COLO829 (cell line): Measurements from ENCODE around the gene BTBD1.
"Not testable (repeated sequence)": the region's sequence is repeated elsewhere in the genome, so short reads cannot be mapped to it uniquely, and the experiment has no call there.

Experiments used
- DNase-seq: peaks from one replicate; pipeline ENCODE4 v3.0.0; 2012; ENCODE audit warnings: low spot score

BTBD1 gene

GRCh38 chr15:83094583-83094982, 27.5 kb upstream of the BTBD1 start:
- no peak for DNase-seq

- DNase-seq, result no peak
Measured at GRCh38 chr15:83092309-83092976, 25.4 kb upstream of the BTBD1 start.

- not testable (repeated sequence) for DNase-seq
Measured at GRCh38 chr15:83091965-83092308, 24.9 kb upstream of the BTBD1 start.

GRCh38 chr15:83090465-83090864, 23.4 kb upstream of the BTBD1 start:
- DNase-seq, result no peak

DNA sequence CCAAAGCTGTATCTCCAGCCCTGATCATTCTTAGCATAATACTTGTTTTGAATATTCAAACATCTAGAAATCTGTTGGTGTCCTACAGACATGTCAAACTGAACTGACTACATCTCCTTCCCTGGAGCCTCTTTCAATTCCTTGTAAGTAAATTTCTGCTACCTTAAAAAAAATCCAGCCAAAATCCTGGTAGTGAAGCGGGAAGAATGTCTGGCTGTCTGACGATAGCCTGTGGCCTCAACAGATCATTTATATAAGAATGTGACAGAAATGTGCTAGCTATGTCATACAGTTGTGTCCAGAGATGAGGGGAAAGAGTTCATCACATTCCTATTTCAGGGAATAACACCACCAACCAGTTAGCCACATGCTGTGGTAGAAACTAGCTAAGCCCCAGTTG, 21.8 kb upstream of the BTBD1 start:
- DNase-seq, result no peak

GRCh38 chr15:83087576-83087975, 20.5 kb upstream of the BTBD1 start:
- no peak for DNase-seq

DNA sequence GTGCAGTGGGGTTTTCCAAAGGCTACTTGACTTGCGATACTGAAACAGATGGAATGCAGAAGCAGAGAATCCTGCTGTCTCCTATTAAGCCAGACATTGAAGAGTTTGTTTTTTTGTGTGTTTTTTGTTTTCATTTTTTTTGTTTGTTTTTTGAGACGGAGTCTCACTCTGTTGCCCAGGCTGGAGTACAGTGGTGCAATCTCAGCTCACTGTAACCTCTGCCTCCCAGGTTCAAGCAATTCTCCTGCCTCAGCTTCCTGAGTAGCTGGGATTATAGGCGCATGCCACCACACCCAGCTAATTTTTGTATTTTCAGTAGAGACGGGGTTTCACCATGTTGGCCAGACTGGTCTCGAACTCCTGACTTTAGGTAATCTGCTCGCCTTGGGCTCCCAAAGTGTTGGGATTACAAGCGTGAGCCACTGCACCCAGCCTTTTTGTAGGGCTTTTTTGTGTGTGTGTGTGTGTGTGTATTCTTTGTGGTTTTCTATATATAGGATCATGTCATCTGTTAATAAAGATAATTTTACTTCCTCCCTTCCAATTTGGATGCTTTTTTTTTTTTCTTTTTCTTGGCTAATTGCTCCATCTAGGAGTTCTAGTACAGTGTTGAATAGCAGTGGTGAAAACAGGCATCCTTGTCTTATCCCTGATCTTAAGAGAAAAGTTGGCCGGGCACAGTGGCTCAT, 19.0 kb upstream of the BTBD1 start:
- not testable (repeated sequence) for DNase-seq

DNA sequence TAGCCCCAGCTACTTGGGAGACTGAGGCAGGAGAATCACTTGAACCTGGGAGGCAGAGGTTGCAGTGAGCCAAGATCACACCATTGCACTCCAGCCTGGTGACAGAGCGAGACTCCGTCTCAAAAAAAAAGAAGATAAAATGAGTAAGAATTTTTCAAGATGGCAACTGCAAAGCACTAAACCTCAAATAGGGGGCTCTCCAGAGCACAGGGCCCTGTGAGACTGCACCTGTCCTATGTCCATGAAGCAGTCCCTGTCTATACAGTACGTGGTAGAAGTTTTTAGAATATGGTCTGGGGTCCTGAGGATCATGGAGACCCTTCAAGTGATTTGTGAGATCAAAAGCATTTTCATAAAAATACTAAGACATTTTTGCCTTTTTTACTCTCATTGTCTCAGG, 18.4 kb upstream of the BTBD1 start:
- not testable (repeated sequence) for DNase-seq

GRCh38 chr15:83082730-83083386, 15.8 kb upstream of the BTBD1 start:
- DNase-seq, result no peak

DNA sequence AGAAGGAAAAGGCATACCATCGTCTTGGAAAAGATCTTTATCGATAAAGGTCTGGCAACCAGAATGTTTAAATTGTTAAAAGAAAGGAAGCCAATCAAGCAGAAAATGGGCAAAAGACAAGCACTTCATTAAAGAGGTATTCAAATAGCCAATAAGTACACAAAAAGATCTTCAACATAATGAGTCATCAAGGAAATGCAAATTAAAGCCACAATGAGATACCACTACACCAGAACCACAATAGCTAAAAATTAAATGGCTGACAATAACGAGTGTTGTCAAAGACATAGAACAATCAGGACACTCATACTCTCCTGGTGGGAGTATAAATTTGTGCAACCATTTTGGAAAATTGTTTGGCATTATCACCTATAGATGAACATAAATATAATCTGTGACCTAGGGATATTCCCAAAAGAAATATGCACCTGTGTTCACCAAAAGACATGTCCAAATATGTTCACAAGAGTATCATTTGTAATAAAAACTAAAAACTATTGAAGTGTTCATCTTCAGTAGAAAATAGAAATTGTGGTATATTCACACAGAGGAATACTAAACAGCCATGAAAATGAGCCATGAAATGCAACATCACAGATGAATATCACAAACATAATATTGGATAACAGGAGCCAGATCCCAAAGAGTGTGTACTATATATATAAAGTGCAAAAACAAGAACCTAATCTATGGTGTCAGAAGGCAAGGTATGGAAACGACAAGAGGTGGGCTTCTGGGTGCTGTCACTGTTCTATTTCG, 14.4 kb upstream of the BTBD1 start:
- DNase-seq, result no peak

DNA sequence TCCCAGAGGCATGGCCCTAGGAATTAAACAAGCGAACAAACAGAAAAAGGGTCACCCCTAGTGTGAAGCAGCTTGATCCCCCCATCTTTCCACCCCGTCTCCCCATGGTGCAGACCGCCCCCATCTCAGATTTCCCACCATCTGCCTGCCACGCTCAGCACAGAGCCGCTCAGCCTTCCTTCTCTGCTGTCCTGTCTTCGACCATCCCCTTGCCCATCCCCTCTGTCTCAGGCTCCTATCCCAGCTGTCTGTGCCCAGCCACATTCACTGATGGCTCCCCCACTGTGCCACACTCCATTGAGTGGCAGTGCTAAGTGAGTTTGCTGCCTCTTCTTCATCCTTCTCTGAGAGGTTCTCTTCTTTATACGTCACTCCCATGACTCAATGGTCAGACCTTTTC, 11.7 kb upstream of the BTBD1 start:
- DNase-seq, result no peak

DNA sequence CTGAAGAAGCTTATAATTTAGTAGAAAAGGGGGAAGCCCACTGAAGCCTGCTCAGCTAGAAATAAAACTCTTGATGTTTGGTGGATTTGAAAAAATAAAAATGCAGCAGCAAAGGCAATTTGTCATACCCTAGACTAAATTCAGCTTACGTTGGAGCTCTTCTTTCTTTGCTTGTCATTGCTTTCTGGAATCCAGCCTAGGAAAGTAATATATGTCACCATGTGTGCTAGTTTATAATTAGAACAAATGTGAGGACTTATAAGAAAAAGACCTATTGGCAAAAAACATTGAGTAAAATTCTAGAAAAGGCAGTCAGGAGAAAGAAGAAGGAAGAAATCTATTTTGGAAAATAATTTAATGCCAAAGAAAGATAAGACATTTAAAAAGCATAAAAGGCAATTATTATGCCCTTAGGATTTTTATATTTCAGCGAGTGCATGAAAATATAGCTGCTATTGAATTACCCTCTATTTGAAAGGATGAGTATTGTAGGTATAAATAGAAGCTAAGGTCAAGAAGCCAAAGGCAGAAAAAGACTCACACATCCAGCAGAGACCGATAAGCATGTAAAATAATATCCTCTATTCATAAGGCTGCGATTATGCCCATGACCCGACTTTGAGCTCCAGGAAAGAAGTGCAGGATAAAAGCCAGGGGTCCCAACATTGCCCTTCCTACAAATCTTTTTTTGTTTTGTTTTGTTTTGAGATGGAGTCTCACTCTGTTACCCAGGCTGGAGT, 10.6 kb upstream of the BTBD1 start:
- DNase-seq, result peak; percentile 63

GRCh38 chr15:83069211-83069642, 2.2 kb upstream of the BTBD1 start:
- DNase-seq, result not testable (repeated sequence)

DNA sequence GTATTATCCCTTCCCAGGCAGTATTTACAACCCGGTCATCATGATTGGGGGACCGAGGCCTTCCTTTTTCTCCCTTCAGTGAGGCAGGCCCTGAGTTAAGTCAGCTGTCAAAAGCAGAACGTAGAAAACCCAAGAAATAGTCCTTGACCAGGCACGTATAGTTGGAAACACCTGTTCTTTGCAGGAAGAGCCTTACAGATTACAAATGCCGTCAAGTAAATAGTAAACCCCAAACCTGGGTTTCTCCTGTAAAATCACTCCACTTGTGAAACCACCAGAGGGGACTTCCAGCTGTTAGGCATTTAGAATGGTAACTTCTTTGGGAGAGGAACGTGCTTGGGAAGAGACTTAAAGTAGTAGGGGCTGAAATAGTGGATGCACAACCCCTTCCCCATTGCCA, 1.0 kb upstream of the BTBD1 start:
- no peak for DNase-seq

- DNase-seq, result no peak
Measured at GRCh38 chr15:83067638-83067962, 548 bp upstream of the BTBD1 start.

DNA sequence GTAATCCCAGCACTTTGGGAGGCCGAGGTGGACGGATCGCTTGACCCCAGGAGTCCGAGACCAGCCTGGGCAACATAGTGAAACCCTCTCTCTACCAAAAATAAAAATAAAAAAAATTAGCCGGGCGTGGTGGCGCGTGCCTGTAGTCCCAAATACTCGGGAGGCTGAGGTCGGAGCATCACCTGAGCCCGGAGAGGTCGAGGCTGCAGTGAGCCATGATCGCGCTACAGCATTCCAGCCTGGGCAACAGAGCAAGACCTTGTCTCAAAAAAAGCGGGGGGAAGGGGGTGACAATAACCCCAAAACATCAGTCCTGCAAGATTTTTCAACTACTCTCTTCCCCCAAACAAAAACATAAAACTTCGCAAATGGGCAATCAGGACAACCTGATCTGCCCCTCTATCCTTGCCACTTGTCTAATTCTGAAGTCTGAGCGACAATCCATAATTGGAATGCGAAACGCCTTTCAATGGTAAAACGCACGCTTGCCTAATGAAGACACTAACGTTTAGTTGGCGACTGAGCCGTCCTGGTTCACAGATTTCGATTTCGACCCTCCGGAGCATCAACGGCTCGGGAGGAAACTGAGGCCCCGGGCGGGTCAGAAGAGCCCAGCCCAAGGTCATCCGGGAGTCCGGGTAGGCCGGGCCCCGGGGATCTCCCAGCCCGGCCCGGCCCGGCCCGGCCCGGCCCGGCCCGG, 868 bp downstream of the BTBD1 start:
- DNase-seq, result no peak

- no peak for DNase-seq
Measured at GRCh38 chr15:83065431-83065830, 1.6 kb downstream of the BTBD1 start.

DNA sequence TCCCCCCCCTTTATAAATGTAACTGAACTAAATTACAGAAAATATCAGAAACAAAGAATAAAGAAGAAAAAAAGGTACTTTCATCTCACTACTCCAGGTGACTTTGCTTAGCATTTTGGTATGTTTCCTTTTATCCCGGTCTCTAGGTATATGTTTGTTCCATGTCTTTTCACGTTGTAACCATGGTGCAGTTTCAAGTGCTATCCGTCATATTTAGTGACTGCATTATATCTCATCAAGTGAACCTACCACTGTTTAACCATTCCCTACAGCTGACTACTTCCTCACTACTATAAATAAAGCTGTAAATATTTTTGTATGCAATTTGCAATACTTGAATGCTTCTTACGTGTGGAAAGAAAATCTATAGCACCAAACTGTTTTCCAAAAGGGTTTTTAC, 2.2 kb downstream of the BTBD1 start:
- no peak for DNase-seq

DNA sequence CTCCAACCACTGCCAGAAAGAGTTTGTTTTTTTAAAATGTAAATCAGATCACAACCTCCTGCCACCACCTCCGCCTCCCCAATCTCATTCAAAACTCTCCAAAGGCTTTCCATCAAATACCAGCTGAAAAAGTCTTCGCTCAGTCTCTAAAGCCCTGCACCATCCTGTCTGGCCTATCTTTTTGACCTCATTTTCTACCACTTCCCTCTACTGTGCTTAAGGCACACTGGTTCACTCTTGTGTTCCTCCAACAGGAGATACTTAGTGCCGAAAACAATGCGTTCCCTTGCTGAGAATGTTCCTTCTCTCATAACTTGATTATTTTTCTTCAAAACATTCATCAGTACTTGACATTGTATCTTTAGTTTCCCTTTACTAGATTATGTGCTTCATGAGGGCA, 3.5 kb downstream of the BTBD1 start:
- no peak for DNase-seq

- DNase-seq, result no peak
Measured at GRCh38 chr15:83062768-83063180, 4.3 kb downstream of the BTBD1 start.

DNA sequence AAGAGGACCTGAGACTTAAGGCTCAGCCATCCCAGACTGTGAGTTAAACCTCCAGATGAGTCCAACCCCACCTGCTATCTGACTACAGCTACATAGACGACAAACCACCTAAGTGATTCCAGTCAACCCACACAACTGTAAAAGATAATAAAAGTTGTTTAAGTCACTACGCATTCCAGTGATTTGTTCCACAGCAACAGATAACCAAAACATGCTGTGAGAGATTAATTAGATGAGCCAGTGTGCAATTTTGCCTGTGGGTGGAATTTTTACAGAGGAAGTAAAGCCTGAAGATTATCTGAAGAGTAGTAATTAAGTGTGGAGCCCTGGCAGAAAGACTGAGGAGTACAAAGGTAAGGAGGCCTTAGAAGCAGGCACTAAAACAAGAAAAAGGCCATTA, 5.4 kb downstream of the BTBD1 start:
- DNase-seq, result no peak
